CD14-positive monocyte (primary cell): ENCODE data around the gene RNF19B. TPM values are rescaled to one million over a fixed set of nuclear protein-coding genes. Genes with fewer than 3 reads are reported as not detected.
A peak's percentile ranks its signal among the peaks of the same experiment; 100 is the strongest.
"Not testable (repeated sequence)": the region's sequence is repeated elsewhere in the genome, so short reads cannot be mapped to it uniquely, and the experiment has no call there.

Experiments
- DNase-seq, 3 donors: peaks; one replicate each; pipeline ENCODE4 v3.0.0-alpha.2; 2011 to 2022
- H2AFZ ChIP-seq: 2 replicates; pipeline ENCODE4 v1.6.0; 2012; ENCODE audit warnings: mild to moderate bottlenecking, low read depth, low read length, inconsistent platforms; ENCODE audit not compliant: insufficient read depth, poor library complexity, severe bottlenecking
- H3K27ac ChIP-seq, 2 donors: 1 replicate in 1 of 2; 2 replicates in 1 of 2; pipeline ENCODE4 v1.5.1; 2012 to 2013; ENCODE audit warnings: low read length in 2 of 2, control low read depth in 1 of 2, inconsistent platforms in 1 of 2, low read depth in 1 of 2, mild to moderate bottlenecking in 1 of 2
- H3K27me3 ChIP-seq, 2 donors: one replicate each; pipeline versions ENCODE4 v1.6.0 to v1.6.1; 2011 to 2013; ENCODE audit warnings: low read length in 2 of 2; ENCODE audit not compliant: control insufficient read depth in 2 of 2, insufficient read depth in 2 of 2
- H3K36me3 ChIP-seq, 2 donors: replicated peaks in 1 of 2; 1 replicate in 1 of 2; 2 replicates in 1 of 2; pipeline versions ENCODE4 v1.5.1 to v1.6.1; 2012 to 2013; ENCODE audit warnings: low read length in 2 of 2, control low read depth in 1 of 2, inconsistent platforms in 1 of 2, mild to moderate bottlenecking in 1 of 2; ENCODE audit not compliant: insufficient read depth in 2 of 2, control insufficient read depth in 1 of 2
- H3K4me1 ChIP-seq, 2 donors: 1 replicate in 1 of 2; 2 replicates in 1 of 2; pipeline versions ENCODE4 v1.5.1 to v1.6.1; 2012 to 2013; ENCODE audit warnings: low read length in 2 of 2, control low read depth in 1 of 2, inconsistent platforms in 1 of 2, mild to moderate bottlenecking in 1 of 2, moderate library complexity in 1 of 2; ENCODE audit not compliant: insufficient read depth in 2 of 2, control insufficient read depth in 1 of 2
- H3K4me2 ChIP-seq: replicated peaks from 2 replicates; pipeline ENCODE3; 2012; ENCODE audit warnings: low read length, moderate library complexity, mild to moderate bottlenecking; ENCODE audit not compliant: poor library complexity, severe bottlenecking; ENCODE audit errors: extremely low read depth
- H3K4me3 ChIP-seq, 3 experiments: fragments of 200-600 bp in 1 of 3; sonication (generic) in 1 of 3; replicated peaks in 1 of 3; 1 replicate in 2 of 3; 2 replicates in 1 of 3; pipeline ENCODE4 v1.5.1; 2011 to 2013; ENCODE audit warnings: low read length in 3 of 3, mild to moderate bottlenecking in 3 of 3, control low read depth in 2 of 3, low read depth in 2 of 3, inconsistent platforms in 1 of 3, moderate library complexity in 1 of 3
- H3K79me2 ChIP-seq: 2 replicates; pipeline ENCODE4 v1.6.0; 2012; ENCODE audit warnings: mild to moderate bottlenecking, control low read depth, inconsistent platforms, low read length, moderate library complexity; ENCODE audit not compliant: insufficient read depth
- H3K9ac ChIP-seq: 2 replicates; pipeline ENCODE4 v1.6.0; 2017; ENCODE audit warnings: low read length, mild to moderate bottlenecking; ENCODE audit not compliant: insufficient read depth, poor library complexity, severe bottlenecking
- H3K9me3 ChIP-seq, 2 donors: replicated peaks in 1 of 2; 1 replicate in 1 of 2; 2 replicates in 1 of 2; pipeline versions ENCODE4 v1.5.1 to v1.6.1; 2012 to 2013; ENCODE audit warnings: low read length in 2 of 2, control low read depth in 1 of 2; ENCODE audit not compliant: control insufficient read depth in 1 of 2, insufficient read depth in 1 of 2
- H4K20me1 ChIP-seq: 2 replicates; pipeline ENCODE4 v1.6.0; 2012; ENCODE audit warnings: mild to moderate bottlenecking, low read length, control low read depth, moderate library complexity; ENCODE audit not compliant: insufficient read depth
- H3K27ac Mint-ChIP-seq, 7 donors: one replicate each; pipeline ENCODE4 v1.8.0; 2020; ENCODE audit warnings: mild to moderate bottlenecking in 7 of 7, mixed read lengths in 7 of 7, moderate library complexity in 6 of 7, inconsistent platforms in 2 of 7
- H3K27me3 Mint-ChIP-seq, 3 donors: one replicate each; pipeline ENCODE4 v1.8.0; 2021 to 2022; ENCODE audit warnings: low read depth in 3 of 3, mild to moderate bottlenecking in 3 of 3, mixed read lengths in 3 of 3, moderate library complexity in 3 of 3, inconsistent platforms in 1 of 3
- H3K36me3 Mint-ChIP-seq, 2 donors: one replicate each; pipeline ENCODE4 v1.8.0; 2020; ENCODE audit warnings: mixed read lengths in 2 of 2, inconsistent platforms in 1 of 2, mild to moderate bottlenecking in 1 of 2
- H3K4me1 Mint-ChIP-seq: one replicate; pipeline ENCODE4 v1.8.0; 2020; ENCODE audit warnings: mild to moderate bottlenecking, mixed read lengths
- H3K4me3 Mint-ChIP-seq, 2 donors: one replicate each; pipeline ENCODE4 v1.8.0; 2020; ENCODE audit warnings: mild to moderate bottlenecking in 2 of 2, mixed read lengths in 2 of 2, moderate library complexity in 1 of 2
- H3K9me3 Mint-ChIP-seq, 7 donors: one replicate each; pipeline ENCODE4 v1.8.0; 2020 to 2022; ENCODE audit warnings: mixed read lengths in 7 of 7, mild to moderate bottlenecking in 6 of 7, moderate library complexity in 6 of 7, inconsistent platforms in 2 of 7
- WGBS: methylation state at CpG from one replicate; pipeline ENCODE4 v1.1.5; 2013; ENCODE audit warnings: missing lambda C conversion rate; ENCODE audit not compliant: insufficient coverage; 5-methylcytosine and 5-hydroxymethylcytosine counted together
- intact Hi-C, 2 donors: fragments of 100-400 bp; cut with micrococcal nuclease; formaldehyde crosslinking; loops; one replicate each; pipeline versions ENCODE4 v1.15.0 to v1.15.1; 2023
- polyA plus RNA-seq, 3 donors: library from polyadenylated mRNA; depleted of rRNA in 1 of 3; unstranded in 2 of 3; stranded (reverse) in 1 of 3; fragments of 300-500 nt in 2 of 3; fragments of >200 nt in 1 of 3; fragmentation: Illumina TruSeq in 2 of 3; gene quantifications; 1 replicate in 2 of 3; 2 replicates in 1 of 3; pipeline ENCODE4 v1.2.3, GENCODE V29; 2012 to 2021
- TF ChIP-seq, protein P1 (sequence below): fragments of 200-600 bp; IDR thresholded peaks from one replicate; pipeline ENCODE4 v1.8.0; 2022; ENCODE audit warnings: antibody characterized with exemption, mild to moderate bottlenecking

The RNF19B gene
- polyA plus RNA-seq, 3 donors = 4.1 to 106 (median 5.8) TPM

DNA sequence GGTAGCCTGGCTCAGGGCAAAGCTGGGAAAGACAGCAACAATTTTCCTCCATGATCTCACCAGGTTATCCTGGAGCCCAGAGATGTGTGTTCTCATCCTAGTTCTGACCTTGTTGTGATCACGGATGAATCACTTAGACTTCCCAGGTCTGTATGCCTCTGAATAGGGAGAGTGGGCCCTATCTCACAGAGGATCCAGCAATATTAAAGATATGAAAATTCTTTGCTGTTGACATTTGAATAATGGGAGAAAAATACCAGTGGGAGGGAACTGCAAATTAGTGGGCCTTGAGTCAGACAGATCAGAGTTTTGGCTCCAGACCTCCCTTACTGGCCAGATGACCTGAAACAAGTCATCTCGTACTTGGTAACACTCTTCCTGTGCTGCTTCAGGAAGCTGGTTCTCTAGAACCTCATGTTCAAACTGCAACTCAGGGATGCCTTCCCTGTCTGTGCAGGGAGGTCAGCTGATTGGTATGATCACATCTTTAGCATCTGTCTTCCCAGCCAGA is 32.8 kb upstream of the RNF19B start:
- H3K4me1 ChIP-seq = peaks cover 69 to 70% of the 10 kb centered on the region in 2 donors
- peak overlapping the region; percentile 66 to 86 for H3K27ac ChIP-seq
- Mint-ChIP-seq H3K36me3 (peaks cover 7 to 18% of the 10 kb centered on the region in 2 donors), H3K9me3 (peaks cover 0 to 2% (median 0%) of the 10 kb centered on the region in 7 donors), H3K4me1 (peaks cover 82% of the 10 kb centered on the region), H3K27me3 (peaks cover 0 to 6% (median 2%) of the 10 kb centered on the region in 3 donors), H3K4me3 (peak overlapping the region; percentile 59 to 76), H3K27ac (peak overlapping the region; percentile 84 to 95 (median 91))
- H3K36me3 ChIP-seq = no peaks in the 10 kb centered on the region
- no peaks in the 10 kb centered on the region for H4K20me1 ChIP-seq
- no peak overlapping the region for H2AFZ ChIP-seq
- TF ChIP-seq, protein P1, sequence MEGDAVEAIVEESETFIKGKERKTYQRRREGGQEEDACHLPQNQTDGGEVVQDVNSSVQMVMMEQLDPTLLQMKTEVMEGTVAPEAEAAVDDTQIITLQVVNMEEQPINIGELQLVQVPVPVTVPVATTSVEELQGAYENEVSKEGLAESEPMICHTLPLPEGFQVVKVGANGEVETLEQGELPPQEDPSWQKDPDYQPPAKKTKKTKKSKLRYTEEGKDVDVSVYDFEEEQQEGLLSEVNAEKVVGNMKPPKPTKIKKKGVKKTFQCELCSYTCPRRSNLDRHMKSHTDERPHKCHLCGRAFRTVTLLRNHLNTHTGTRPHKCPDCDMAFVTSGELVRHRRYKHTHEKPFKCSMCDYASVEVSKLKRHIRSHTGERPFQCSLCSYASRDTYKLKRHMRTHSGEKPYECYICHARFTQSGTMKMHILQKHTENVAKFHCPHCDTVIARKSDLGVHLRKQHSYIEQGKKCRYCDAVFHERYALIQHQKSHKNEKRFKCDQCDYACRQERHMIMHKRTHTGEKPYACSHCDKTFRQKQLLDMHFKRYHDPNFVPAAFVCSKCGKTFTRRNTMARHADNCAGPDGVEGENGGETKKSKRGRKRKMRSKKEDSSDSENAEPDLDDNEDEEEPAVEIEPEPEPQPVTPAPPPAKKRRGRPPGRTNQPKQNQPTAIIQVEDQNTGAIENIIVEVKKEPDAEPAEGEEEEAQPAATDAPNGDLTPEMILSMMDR = no peak
- H3K9me3 ChIP-seq = no peaks in the 10 kb centered on the region
- 0% methylated on average over 1 of the region's 2 CpGs for WGBS
- peak in 2 of 3 donors; percentile 65 to 71 for DNase-seq
- peak overlapping the region; percentile 59 for H3K4me2 ChIP-seq
- H3K79me2 ChIP-seq = peaks cover 3% of the 10 kb centered on the region
- peak overlapping the region; percentile 37 for H3K9ac ChIP-seq
- intact Hi-C loops = no loop called here
- H3K4me3 ChIP-seq = peak overlapping the region in 1 of 3 experiments; percentile 55
- H3K27me3 ChIP-seq = no peaks in the 10 kb centered on the region

DNA sequence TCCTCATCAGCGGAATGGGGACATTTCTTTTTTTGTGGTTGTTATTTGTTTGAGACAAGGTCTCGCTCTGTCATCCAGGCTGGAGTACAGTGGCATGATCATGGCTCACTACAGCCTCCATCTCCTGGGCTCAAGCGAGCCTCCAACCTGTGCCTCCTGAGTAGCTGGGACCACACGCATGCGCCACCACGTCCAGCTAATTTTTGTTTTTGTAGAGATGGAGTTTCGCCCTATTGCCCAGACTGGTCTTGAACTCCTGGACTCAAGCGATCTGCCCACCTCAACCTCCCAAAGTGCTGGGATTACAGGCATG is 28.7 kb upstream of the RNF19B start:
- not testable (repeated sequence) for H4K20me1 ChIP-seq, H3K9me3 Mint-ChIP-seq, H3K27me3 ChIP-seq, DNase-seq, H3K9me3 ChIP-seq, H3K36me3 Mint-ChIP-seq, H2AFZ ChIP-seq, H3K79me2 ChIP-seq, H3K36me3 ChIP-seq, H3K27me3 Mint-ChIP-seq
- H3K27ac ChIP-seq = peak overlapping the region; percentile 97 to 100
- Mint-ChIP-seq H3K4me3 (peak overlapping the region; percentile 17 to 36), H3K4me1 (peaks cover 97% of the 10 kb centered on the region), H3K27ac (peak overlapping the region; percentile 99 to 100 (median 100))
- intact Hi-C loops = loop anchor here (2.0 to 5.0 kb wide), 2 partner anchors 30 to 39 kb away; no protein-coding TSS in a partner anchor
- WGBS = 86% methylated on average over 1 of the region's 8 CpGs
- peak overlapping the region; percentile 93 for H3K9ac ChIP-seq
- peak overlapping the region; percentile 38 for H3K4me2 ChIP-seq
- H3K4me1 ChIP-seq = peaks cover 97 to 100% of the 10 kb centered on the region in 2 donors
- peak overlapping the region in 1 of 3 experiments; percentile 14 for H3K4me3 ChIP-seq
